ENCODE data around the gene LPCAT1. TPM values are rescaled to one million over a fixed set of nuclear protein-coding genes. Genes with fewer than 3 reads are reported as not detected.

The LPCAT1 gene
- total RNA-seq, 4 donors from 2014 or later: 7.7 to 44.8 (median 12.0) TPM

DNA sequence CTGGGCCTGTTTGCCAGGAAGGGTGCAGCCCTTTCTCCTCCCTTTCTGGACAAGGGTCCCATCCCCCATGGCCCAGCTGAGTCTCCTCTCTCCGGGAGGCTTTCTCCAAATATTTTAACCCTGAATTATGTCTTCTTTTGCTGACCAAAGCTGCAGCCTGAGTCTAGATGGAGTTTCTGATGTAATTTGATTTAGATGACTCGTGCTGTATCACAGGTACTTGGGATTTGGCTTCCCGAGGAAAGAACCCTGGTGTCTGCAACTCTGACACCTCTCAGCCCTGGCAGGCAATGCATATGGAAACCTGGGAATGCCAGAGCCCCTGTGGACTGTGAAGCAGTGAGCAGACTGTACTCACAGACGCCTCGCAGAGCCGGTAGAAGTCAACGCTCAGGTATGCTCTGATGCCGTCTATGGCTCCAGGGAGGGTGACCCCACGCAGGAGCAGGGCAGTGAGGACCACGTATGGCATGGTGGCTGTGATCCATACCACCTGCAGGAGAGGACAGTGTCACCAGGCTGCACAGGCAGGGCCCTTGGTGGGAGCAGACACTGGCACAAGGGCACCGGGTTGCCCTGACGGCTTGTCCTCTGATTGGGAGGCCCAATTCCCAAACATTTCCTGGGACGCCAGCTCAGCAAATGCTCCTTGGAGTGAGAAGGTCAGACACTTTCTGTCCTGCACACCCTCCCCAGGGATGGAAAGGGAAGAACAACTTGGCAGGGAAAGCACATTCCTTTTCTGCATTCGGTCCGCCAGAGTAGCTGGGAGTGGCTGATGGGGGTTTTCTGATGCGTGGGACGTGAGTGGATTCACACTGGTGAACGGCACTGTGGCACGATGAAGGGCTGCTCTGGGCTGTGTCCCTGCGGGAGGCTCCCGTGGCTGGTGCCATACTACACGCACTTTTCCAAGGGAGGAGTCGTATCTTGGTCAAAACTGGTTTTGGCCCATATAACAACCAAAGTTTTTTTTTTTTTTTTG lies 103.3 kb downstream of the LPCAT1 start:
- H3K4me3 ChIP-seq: no peak overlapping the region
- no peak for TF ChIP-seq POLR2A (IDR thresholded peaks at IDR 0.05)
- TF ChIP-seq, protein P1, sequence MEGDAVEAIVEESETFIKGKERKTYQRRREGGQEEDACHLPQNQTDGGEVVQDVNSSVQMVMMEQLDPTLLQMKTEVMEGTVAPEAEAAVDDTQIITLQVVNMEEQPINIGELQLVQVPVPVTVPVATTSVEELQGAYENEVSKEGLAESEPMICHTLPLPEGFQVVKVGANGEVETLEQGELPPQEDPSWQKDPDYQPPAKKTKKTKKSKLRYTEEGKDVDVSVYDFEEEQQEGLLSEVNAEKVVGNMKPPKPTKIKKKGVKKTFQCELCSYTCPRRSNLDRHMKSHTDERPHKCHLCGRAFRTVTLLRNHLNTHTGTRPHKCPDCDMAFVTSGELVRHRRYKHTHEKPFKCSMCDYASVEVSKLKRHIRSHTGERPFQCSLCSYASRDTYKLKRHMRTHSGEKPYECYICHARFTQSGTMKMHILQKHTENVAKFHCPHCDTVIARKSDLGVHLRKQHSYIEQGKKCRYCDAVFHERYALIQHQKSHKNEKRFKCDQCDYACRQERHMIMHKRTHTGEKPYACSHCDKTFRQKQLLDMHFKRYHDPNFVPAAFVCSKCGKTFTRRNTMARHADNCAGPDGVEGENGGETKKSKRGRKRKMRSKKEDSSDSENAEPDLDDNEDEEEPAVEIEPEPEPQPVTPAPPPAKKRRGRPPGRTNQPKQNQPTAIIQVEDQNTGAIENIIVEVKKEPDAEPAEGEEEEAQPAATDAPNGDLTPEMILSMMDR (IDR thresholded peaks at IDR 0.05): no peak
- DNase-seq: no peak
- H3K27me3 ChIP-seq: peaks cover 0 to 12% (median 0%) of the 10 kb centered on the region in 4 donors
- no peaks in the 10 kb centered on the region for H3K4me1 ChIP-seq
- no peak overlapping the region for H3K27ac ChIP-seq
- intact Hi-C loops (cut with DNase I): no loop called here
- H3K9me3 ChIP-seq: no peaks in the 10 kb centered on the region
- 44 to 53% methylated on average over 9 to 16 of the region's 23 CpGs for WGBS, 2 donors
- H3K36me3 ChIP-seq: no peaks in the 10 kb centered on the region

DNA sequence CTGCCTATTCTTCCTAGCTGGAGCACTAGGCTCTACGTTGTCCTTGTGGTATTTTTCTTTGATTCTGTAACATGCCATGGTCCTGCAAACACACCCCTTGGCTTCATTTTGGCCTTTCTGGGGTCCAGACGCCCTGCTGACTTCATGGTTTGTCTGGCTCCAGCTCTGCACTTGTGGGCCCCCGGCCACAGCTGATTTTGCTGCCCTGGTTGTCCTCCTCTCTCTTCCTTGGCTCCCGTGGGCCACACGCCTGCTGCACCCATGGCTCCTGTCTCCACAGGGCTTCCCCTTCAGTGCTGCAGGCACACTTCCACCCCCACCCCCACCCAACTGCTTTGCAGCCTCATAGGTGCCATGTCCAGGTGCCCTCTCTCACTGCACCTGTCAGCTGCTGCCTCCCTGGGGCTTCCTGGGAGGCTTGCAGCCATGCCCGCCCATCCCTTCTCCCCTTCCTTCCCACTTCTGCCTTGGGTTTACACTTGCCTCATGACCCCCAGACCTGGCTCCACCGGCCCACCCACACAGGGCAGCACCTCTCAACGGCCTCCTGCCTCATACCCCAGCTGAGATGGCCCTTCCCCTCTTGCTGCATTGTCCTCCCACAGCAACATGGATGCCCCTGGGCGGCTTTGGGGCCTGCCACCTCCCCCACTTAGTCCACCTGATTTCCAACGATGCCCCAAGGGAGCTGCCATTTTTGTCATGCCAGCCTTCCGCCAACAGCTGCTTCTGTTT lies 104.1 kb downstream of the LPCAT1 start:
- DNase-seq: no peak

DNA sequence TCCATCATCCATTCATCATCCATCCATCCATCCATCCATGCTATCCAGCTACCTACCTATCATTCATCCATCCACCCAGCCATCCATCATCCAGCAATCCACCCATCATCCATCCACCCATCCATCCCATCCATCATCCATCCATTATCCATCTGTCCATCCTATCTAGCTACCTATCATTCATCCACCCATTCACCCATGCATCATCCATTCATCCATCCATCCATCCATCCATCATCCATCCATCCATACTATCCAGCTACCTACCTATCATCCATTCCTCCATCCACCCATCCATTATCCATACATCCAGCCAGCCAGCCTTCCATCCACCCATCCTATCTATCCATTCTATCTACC lies 104.9 kb downstream of the LPCAT1 start:
- TF ChIP-seq POLR2A (IDR thresholded peaks at IDR 0.05): no peak
- TF ChIP-seq, protein P1 (IDR thresholded peaks at IDR 0.05): no peak
- no peaks in the 10 kb centered on the region for H3K36me3 ChIP-seq
- no peaks in the 10 kb centered on the region for H3K9me3 ChIP-seq
- DNase-seq: no peak
- no peak overlapping the region for H3K27ac ChIP-seq
- H3K4me1 ChIP-seq: no peaks in the 10 kb centered on the region
- no peak overlapping the region for H3K4me3 ChIP-seq
- intact Hi-C loops (cut with DNase I): no loop called here
- H3K27me3 ChIP-seq: peaks cover 0 to 16% (median 0%) of the 10 kb centered on the region in 4 donors

More for the DNA sequence above, 104.1 kb downstream of the LPCAT1 start:
- Histone ChIP-seq H3K4me3 (no peak overlapping the region), H3K27me3 (peaks cover 0 to 17% (median 0%) of the 10 kb centered on the region in 4 donors), H3K36me3 (no peaks in the 10 kb centered on the region), H3K4me1 (no peaks in the 10 kb centered on the region), H3K9me3 (no peaks in the 10 kb centered on the region), H3K27ac (no peak overlapping the region)
- intact Hi-C loops (cut with DNase I): no loop called here
- no peak for TF ChIP-seq POLR2A (IDR thresholded peaks at IDR 0.05)
- TF ChIP-seq, protein P1 (IDR thresholded peaks at IDR 0.05): no peak
- WGBS, 2 donors: 61 to 72% methylated on average over 11 of the region's 11 CpGs

DNA sequence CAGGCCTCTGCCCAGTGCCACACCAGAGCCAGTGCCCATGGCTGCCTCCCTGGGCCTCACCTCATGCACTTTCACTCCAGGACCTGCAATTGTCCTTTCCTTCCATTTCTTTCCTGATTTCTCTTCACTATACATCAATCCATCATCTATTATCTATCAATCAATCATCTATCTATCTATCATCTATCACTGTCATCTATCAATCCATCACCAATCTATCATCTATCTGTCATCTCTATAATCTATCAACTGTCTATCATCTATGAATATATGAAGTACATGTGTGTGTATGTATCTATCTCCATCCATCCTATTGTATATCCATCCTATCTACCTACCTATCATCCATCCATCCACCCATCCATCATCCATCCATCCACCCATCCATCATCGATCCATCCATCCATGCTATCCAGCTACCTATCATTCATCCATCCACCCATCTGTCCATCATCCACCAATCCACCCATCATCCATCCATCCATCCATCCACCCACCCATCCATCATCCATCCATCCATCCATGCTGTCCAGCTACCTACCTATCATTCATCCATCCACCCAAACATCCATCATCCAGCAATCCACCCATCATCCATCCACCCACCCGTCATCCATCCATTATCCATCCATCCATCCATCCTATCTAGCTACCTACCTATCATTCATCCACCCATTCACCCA lies 105.4 kb downstream of the LPCAT1 start:
- H3K9me3 ChIP-seq: no peaks in the 10 kb centered on the region
- DNase-seq: no peak
- peaks cover 0 to 21% (median 0%) of the 10 kb centered on the region in 4 donors for H3K27me3 ChIP-seq
- 79 to 85% methylated on average over 2 of the region's 2 CpGs for WGBS, 2 donors
- intact Hi-C loops (cut with DNase I): no loop called here
- no peaks in the 10 kb centered on the region for H3K4me1 ChIP-seq
- no peak overlapping the region for H3K27ac ChIP-seq
- TF ChIP-seq, protein P1 (IDR thresholded peaks at IDR 0.05): no peak
- no peak for TF ChIP-seq POLR2A (IDR thresholded peaks at IDR 0.05)
- H3K4me3 ChIP-seq: no peak overlapping the region
- no peaks in the 10 kb centered on the region for H3K36me3 ChIP-seq
